ENCODE measurements around the gene SPTB. TPM values are rescaled to one million over a fixed set of nuclear protein-coding genes. Genes with fewer than 3 reads are reported as not detected.
A peak's percentile ranks its signal among the peaks of the same experiment; 100 is the strongest.

Gene SPTB
- total RNA-seq, 4 donors from 2014 or later = 123 to 554 (median 266) TPM

DNA sequence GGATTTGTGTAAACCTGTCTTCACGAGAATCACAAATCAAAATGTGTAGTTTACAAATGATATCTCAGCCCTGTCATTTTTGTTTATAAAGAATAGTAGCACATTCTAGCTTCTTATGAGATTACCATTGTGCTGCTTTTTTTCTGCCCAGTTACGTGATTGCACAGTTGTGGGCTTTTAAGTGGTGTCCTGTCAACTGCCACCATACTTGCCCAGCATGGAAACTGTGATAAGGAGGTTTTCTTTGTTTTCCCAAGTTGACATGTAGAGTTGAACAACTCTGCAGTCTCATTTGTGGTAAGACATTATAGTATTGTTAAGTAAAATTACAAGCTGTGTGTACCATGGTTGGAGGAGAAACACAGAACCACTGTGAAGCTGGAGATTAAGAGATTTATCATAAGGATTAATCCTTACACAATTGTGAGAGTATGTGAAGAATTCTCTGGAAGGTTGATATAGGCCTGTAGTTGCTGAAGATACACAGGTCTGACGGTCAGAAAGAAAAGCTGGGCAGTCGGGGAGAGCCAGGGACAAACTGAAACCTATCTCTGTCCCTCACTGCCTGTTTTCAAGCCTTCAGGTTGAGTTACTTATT, 46.8 kb upstream of the SPTB start:
- Histone ChIP-seq H3K27me3 (no peaks in the 10 kb centered on the region), H3K9me3 (no peaks in the 10 kb centered on the region), H3K27ac (peak overlapping the region; percentile 3 to 65 (median 32)), H3K36me3 (peaks cover 0 to 53% of the 10 kb centered on the region in 2 donors), H3K4me1 (peaks cover 19 to 35% of the 10 kb centered on the region in 2 donors), H3K4me3 (no peak overlapping the region)
- DNase-seq = no peak
- in situ Hi-C loops (cut with MboI; ENCODE audit: low sequenced_read_pairs in 4 of 4) = no loop called here
- peak in 1 of 2 donors; percentile 44 for ATAC-seq
- TF ChIP-seq POLR2A (IDR thresholded peaks at IDR 0.05) = no peak
- TF ChIP-seq CTCF (IDR thresholded peaks at IDR 0.05 in 4 of 5, conservative IDR thresholded peaks at IDR 0.05 in 1 of 5) = no peak
- intact Hi-C loops (cut with DNase I; ENCODE audit: low total_unique reads) = no loop called here

GRCh38 chr14:64923015-64923414, 43.3 kb upstream of the SPTB start:
- peaks cover 0 to 30% of the 10 kb centered on the region in 2 donors for H3K36me3 ChIP-seq
- no peak for ATAC-seq
- H3K9me3 ChIP-seq = no peaks in the 10 kb centered on the region
- peaks cover 27 to 33% of the 10 kb centered on the region in 2 donors for H3K4me1 ChIP-seq
- in situ Hi-C loops (cut with MboI; ENCODE audit: low sequenced_read_pairs in 4 of 4) = no loop called here
- DNase-seq = no peak
- TF ChIP-seq POLR2A (IDR thresholded peaks at IDR 0.05) = no peak
- TF ChIP-seq CTCF (IDR thresholded peaks at IDR 0.05 in 4 of 5, conservative IDR thresholded peaks at IDR 0.05 in 1 of 5) = no peak
- no peak overlapping the region for H3K27ac ChIP-seq
- intact Hi-C loops (cut with DNase I; ENCODE audit: low total_unique reads) = no loop called here
- no peak overlapping the region for H3K4me3 ChIP-seq
- H3K27me3 ChIP-seq = no peaks in the 10 kb centered on the region

DNA sequence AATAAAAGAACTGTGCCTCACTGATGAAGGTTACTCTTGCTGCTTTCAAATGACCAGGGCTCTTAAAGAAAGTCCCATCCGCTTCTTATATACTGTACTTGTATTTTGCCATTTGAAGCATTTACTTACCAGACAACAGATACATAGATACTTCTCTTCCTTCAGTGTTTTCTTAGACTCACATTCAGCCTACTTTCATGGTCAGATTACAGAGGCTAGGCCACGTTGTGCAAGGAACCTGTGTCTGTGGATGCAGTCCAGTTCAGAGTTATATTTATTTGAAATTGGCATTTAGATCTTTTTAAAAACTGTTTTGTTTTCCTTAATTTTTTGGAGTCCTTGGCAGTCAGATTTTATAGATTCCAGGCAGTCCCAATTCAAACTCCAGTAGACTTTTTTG, 40.8 kb upstream of the SPTB start:
- no peaks in the 10 kb centered on the region for H3K9me3 ChIP-seq
- H3K36me3 ChIP-seq = peaks cover 0 to 15% of the 10 kb centered on the region in 2 donors
- H3K4me1 ChIP-seq = peaks cover 40 to 42% of the 10 kb centered on the region in 2 donors
- H3K4me3 ChIP-seq = no peak overlapping the region
- intact Hi-C loops (cut with DNase I; ENCODE audit: low total_unique reads) = no loop called here
- in situ Hi-C loops (cut with MboI; ENCODE audit: low sequenced_read_pairs in 4 of 4) = no loop called here
- TF ChIP-seq POLR2A (IDR thresholded peaks at IDR 0.05) (no peak), CTCF (IDR thresholded peaks at IDR 0.05 in 4 of 5, conservative IDR thresholded peaks at IDR 0.05 in 1 of 5) (no peak)
- peak overlapping the region in 1 of 4 donors; percentile 22 for H3K27ac ChIP-seq
- H3K27me3 ChIP-seq = no peaks in the 10 kb centered on the region
- ATAC-seq (peak; percentile 26 to 57), DNase-seq (no peak)

GRCh38 chr14:64919618-64920017, 39.9 kb upstream of the SPTB start:
- TF ChIP-seq CTCF (IDR thresholded peaks at IDR 0.05 in 4 of 5, conservative IDR thresholded peaks at IDR 0.05 in 1 of 5) = no peak
- no peak for TF ChIP-seq POLR2A (IDR thresholded peaks at IDR 0.05)
- ATAC-seq (no peak), DNase-seq (no peak)
- in situ Hi-C loops (cut with MboI; ENCODE audit: low sequenced_read_pairs in 4 of 4) = loop anchor here in 1 of 4 donors (10.0 kb wide), 1 partner anchor 65 kb away; the partner anchor contains the start of gene FNTB
- Histone ChIP-seq H3K4me1 (peaks cover 45 to 49% of the 10 kb centered on the region in 2 donors), H3K27ac (peak overlapping the region in 1 of 4 donors; percentile 3), H3K36me3 (peaks cover 0 to 8% of the 10 kb centered on the region in 2 donors), H3K9me3 (no peaks in the 10 kb centered on the region), H3K27me3 (no peaks in the 10 kb centered on the region), H3K4me3 (no peak overlapping the region)
- intact Hi-C loops (cut with DNase I; ENCODE audit: low total_unique reads) = loop anchor here (10.0 kb wide), 1 partner anchor 415 kb away; the partner anchor contains the start of genes ZBTB1 and ZBTB25
